Measurements from ENCODE around the gene MRTFA. TPM values are rescaled to one million over a fixed set of nuclear protein-coding genes. Genes with fewer than 3 reads are reported as not detected.

MRTFA gene
- total and polyA plus RNA-seq, 2 of the 13 experiments (the other 11 are each of a cell fraction or from before 2014, with no cell fraction given), result 2.4 to 8.2 TPM

- H3K9ac ChIP-seq (ENCODE audit: insufficient read depth, low read depth, low read length), result no peak overlapping the region
- CTCF ChIA-PET (ENCODE audit: low intra/inter-chr PET ratio, low total read pairs), result no interaction called here
Observed at GRCh38 chr22:40426594-40427333, 209.8 kb downstream of the MRTFA start.

More at GRCh38 chr22:40426594-40427333, 209.8 kb downstream of the MRTFA start:
- ATAC-seq (no peak), DNase-seq (ENCODE audit: low spot score) (no peak), FAIRE-seq (no peak)
- in situ Hi-C loops (cut with HindIII; ENCODE audit: extremely low pct_ligation_motif_present, low pct_unique_long_range_greater_than_20kb), result no loop called here
- BruUV-seq (replicated peaks), result no TSS peak
- Histone ChIP-seq H3K27me3 (ENCODE audit: control insufficient read depth in 1 of 2, insufficient read depth in 2 of 2, low read length in 2 of 2) (no peaks in the 10 kb centered on the region), H3K9me3 (ENCODE audit: low read length) (no peaks in the 10 kb centered on the region), H3K27ac (ENCODE audit: extremely low read length, insufficient read depth, low read length) (no peak overlapping the region), H3K4me1 (ENCODE audit: insufficient read depth, low read length) (peaks cover 5% of the 10 kb centered on the region; the same call in 1 of the 2 replicates), H3K4me3 (replicated peaks in 1 of 3; ENCODE audit: insufficient read depth in 1 of 3, low read depth in 2 of 3, low read length in 3 of 3) (no peak overlapping the region), H3K36me3 (replicated peaks in 1 of 2; ENCODE audit: control insufficient read depth in 1 of 2, insufficient read depth in 2 of 2, low read length in 2 of 2) (peaks cover 43 to 89% of the 10 kb centered on the region in 2 experiments; a peak in 4 of 5 replicates), H4K20me1 (ENCODE audit: insufficient read depth, low read length) (no peaks in the 10 kb centered on the region), H3K4me2 (ENCODE audit: low read depth, low read length) (no peak overlapping the region), H3K79me2 (ENCODE audit: insufficient read depth, low read length) (no peaks in the 10 kb centered on the region), H2AFZ (ENCODE audit: low read length) (no peak overlapping the region)
- POLR2A ChIA-PET, result no interaction called here
- TF ChIP-seq ZNF737 (CRISPR knock-in tag; IDR thresholded peaks at IDR 0.05; ENCODE audit: borderline replicate concordance) (no peak), HNRNPL (IDR thresholded peaks at IDR 0.05; ENCODE audit: low read depth, low read length) (no peak), ZNF800 (CRISPR knock-in tag; IDR thresholded peaks at IDR 0.05) (no peak), ZNF282 (IDR thresholded peaks at IDR 0.05; ENCODE audit: partially characterized antibody) (no peak), ZSCAN29 (CRISPR knock-in tag; conservative IDR thresholded peaks at IDR 0.05) (no peak), MAFK (conservative IDR thresholded peaks at IDR 0.05 in 1 of 2, IDR thresholded peaks at IDR 0.05 in 1 of 2; ENCODE audit: low read length in 2 of 2) (0 out of 4 replicates have a peak, but pooled peaks of 1 of the 2 experiments have one; percentile 7), CERS6 (CRISPR knock-in tag; IDR thresholded peaks at IDR 0.05) (no peak), ZBTB4 (CRISPR knock-in tag; IDR thresholded peaks at IDR 0.05; ENCODE audit: borderline replicate concordance) (no peak)
- WGBS (ENCODE audit: low lambda C conversion rate), result 97% methylated on average over 8 of the region's 9 CpGs
- intact Hi-C loops (cut with micrococcal nuclease; ENCODE audit: unreplicated experiment), result no loop called here

Measured in HepG2 (cell line).